HG03039 (cell line): ENCODE results near the gene TNNC2.
"Not testable (repeated sequence)": the region's sequence is repeated elsewhere in the genome, so short reads cannot be mapped to it uniquely, and the experiment has no call there.

ENCODE experiments used
- ATAC-seq: cut with Tn5 transposase; IDR thresholded peaks from one replicate; pipeline ENCODE4 v1.9.1; 2021; ENCODE audit warnings: mild to moderate bottlenecking, moderate library complexity; ENCODE audit not compliant: unreplicated experiment

TNNC2 gene

DNA sequence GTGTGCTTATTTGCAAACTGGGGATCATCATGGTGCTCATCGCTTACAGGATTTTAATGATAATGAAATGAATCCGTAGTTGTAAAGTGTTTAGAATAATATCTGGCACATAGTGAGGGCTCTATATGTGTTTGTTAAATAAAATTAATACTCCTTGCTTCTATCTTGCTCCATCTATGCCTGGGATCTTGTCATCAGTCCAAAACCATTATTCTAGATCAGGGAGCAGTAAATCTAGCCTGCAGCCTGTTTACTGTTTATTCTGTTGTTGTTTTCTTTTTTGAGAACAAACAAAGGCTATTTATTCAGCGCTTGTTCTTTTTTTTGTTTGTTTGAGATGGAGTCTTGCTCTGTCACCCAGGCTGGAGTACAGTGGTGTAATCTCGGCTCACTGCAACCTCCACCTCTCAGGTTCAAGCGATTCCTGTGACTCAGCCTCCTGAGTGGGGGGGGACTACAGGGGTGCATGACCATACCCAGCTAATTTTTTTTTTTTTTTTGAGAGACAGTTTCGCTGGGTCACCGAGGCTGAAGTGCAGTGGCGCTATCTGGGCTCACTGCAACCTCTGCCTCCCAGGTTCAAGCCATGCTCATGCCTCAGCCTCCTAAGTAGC is 22.0 kb upstream of the TNNC2 start:
- no peak for ATAC-seq

GRCh38 chr20:45848421-45848820 is 21.3 kb upstream of the TNNC2 start:
- ATAC-seq, result no peak

- no peak for ATAC-seq
Observed at GRCh38 chr20:45845452-45845851, 18.3 kb upstream of the TNNC2 start.

GRCh38 chr20:45843506-45843905 is 16.4 kb upstream of the TNNC2 start:
- ATAC-seq, result no peak

DNA sequence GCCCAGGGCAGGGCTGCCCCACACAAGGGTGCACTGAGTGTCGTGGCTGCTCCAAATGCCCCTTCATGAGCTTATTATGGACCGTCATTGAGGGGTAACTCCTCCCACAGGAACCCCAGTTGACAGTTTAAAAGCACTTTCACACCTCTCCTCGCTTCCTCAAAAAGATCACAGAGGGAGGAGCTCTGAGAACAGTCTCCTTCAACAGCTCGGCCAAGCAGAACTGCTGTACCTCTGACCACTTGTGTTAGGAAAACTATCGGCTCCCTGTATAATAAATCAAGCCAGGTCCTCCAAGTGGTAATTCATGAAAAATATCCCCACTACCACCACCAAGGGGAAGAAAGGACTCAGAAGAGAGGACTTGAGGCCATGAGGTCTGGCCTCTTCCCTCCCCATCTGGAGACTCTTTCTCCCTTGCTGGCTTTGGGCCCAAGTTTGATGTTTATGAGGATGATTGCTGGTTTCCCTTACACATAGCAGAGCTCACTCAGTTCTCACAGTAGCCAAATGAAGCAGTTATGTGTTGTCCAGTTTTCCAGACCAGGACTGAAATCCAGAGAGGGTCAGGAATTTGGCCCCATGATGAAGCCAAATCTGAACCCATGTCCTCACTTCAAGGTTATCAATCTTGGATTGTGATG is 15.2 kb upstream of the TNNC2 start:
- no peak for ATAC-seq

DNA sequence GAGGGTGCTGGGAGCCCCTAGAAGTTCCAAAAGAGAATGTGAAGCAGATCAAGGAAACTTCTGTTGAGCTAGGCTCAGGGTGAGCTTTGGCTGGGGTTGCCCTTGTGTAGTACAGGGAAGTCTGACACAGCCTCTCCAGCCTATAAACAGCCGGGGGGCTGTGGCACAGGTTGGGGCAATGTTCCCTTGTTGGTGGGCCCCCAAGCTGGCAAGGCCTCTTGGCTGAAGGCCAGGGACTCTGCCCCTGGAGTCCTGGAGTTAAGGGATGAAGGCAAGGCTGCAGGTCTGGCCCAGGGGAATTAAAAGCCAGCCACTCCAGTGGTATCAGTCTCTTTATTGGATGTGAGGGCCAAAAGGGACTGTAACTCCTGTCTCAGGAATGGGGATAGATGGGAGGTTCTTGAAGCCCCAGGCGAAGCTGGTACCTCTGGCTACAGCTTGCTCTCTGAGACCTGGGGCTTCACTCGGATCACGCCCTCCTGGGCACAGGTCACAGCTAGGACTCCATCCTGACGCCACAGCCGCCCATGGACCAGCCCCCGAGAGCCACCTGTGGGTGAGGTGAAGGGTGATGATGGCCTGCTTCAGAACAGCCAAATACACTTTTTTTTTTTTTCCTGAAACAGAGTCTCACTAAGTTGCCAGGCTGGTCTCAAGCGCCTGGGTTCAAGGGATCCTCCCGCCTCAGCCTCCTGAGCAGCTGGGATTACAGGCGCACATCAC is 14.5 kb upstream of the TNNC2 start:
- no peak for ATAC-seq

GRCh38 chr20:45840700-45841198 is 13.6 kb upstream of the TNNC2 start:
- no peak for ATAC-seq

DNA sequence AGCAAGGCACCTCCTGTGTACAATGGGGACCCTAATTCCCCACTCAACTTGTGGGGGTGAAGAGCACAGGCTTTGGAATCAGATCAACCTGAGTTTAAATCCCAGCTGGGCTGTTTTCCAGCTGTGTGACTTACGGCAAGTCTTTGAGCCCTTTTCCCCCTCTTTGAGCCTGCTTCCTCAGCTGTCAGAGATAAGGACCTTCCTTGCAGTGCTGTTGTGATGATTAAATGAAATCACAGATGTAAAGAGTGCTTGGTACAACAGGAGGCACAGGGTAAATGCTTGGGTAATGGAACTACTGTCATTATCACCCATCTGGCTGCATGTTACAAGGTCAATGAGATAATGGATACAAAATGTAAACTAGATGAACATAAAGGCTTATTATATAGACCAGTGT is 9.7 kb upstream of the TNNC2 start:
- no peak for ATAC-seq

DNA sequence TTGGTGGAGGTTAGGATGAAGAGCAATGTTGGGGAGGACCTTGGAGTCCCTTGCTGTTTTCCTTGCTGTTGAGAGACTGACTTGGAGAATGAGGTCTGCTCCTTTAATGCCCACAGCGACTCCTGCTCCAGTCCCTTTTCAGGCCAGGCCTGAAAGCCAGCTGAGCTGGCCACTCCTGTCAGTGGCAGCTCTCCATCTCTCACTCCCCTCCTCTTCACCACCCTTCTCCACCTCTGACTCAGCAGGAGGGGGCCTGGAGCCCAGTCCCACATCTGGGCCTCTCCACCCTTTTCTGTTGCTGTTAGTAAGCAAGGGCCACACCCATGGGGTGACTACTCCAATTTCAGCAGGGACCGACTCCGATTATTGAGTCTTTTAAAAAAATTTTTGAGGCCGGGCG is 8.7 kb upstream of the TNNC2 start:
- no peak for ATAC-seq

DNA sequence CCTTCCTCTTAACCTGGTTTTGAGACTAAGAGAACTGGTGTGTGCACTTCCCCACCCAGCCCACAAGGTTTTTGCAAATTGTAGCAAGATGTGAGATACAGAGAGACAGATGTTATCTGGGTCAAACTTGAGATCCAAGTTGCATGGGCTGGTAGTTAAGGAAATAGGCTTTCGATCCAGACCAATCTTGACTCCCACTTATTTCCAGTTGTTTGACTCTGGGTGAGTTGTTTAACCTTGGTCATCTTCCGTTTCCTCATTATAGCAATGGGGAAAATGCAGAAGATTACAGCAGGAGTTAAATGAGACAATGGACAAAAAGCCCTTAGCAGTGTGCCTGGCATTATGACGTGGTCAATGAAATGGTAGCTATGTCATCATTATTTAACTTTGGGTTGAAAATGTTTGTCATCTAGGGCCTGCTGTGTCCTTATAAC is 8.2 kb upstream of the TNNC2 start:
- no peak for ATAC-seq

GRCh38 chr20:45834797-45835161 is 7.7 kb upstream of the TNNC2 start:
- ATAC-seq, result no peak

DNA sequence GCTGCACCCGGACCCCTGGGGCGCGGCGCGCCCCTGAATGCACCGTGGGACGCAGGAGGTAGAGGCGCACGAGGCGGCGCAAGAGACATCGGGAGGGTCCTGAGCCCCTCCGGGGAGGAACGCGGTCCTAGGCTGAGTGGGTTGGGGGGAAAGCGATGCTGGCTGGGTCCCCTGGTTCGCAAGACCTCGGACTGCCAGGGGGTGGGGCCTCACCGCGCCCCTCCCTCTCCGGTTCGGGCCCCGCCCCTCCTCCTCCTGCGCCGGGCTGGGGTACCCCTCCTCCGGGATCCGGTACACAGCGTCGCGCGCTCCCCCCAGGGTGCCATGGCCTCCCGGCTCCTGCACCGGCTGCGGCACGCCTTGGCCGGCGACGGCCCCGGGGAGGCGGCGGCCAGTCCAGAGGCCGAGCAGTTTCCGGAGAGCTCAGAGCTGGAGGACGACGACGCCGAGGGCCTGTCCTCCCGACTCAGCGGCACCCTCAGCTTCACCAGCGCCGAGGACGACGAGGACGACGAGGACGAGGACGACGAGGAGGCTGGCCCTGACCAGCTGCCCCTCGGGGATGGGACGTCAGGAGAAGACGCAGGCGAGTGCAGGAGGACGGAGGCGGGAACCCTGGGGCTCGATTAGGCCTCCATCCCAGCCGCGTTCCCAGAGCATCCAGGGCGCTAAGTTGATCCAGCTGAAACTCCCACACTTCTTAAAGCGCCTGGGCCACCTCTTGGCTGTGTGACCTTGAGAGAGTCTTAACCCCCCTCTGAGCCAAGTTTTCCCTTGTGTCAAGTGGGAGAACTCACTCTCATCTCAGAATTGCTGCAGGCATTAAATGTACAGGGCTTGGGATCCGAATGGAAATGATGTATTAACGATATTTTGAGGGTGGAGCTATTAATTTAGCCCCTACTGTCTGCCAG is 7.0 kb upstream of the TNNC2 start:
- no peak for ATAC-seq

DNA sequence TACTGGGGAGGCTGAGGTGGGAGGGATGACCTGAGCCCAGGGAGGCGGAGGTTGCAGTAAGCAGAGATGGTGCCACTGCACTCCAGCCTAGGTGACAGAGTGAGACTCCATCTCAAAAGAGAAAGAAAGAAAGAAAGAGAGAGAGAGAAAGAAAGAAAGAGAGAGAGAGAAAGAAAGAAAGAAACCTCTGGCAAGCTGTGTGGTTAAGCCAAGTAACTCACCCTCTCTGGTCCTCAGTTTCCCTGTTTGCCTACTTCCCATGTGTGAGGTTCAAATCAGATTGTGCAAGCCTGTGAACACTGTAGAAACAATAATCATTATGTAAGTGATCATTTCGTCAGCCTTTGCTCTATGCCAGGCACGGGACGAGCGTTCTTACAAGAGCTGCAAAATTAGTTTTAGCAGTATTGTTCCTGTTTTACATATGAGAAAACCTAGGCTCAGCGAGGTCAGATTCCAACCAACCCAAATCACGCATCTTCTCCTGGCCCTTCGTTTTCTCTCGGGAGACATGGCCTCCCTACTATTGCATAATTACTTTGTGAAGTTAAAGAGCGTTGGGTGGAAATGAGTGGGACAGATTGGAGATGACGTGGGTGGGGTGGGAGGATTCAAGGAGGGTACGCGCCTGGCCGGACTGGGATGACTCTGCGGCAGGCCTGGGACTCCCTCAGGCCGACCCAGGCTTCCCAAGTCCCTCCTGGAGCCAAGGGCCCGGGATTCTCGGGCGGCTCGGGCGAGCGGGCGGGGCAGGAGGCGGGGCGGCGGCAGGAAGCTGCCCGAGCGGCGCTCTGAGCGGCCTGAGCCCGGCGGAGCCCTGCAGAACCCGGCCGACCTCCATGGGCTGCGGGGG is 6.1 kb upstream of the TNNC2 start, which contains the start of gene SNX21:
Gene SNX21, plus strand, starts transcription at position 770 of the 853 bp plus-strand sequence. CDS start 121 bp downstream, outside the sequence.
- no peak for ATAC-seq

DNA sequence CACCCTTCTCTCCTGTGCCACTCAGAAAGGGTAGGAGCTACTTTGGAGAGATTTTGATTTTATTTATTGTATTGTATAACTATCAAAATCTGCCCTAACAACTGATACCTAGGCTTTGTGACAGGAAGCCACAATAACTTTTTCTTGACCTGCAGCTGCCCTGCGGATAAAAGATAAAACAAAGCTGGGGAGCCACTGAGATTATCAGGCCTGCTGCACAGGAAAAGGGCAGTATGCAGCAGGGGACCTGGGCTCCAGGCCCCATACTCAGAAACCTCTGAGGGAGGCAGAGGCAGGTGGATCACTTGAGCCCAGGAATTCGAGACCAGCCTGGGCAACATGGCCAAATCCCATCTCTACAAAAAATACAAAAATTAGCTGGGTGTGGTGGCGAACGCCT is 5.5 kb upstream of the TNNC2 start:
- ATAC-seq, result no peak

DNA sequence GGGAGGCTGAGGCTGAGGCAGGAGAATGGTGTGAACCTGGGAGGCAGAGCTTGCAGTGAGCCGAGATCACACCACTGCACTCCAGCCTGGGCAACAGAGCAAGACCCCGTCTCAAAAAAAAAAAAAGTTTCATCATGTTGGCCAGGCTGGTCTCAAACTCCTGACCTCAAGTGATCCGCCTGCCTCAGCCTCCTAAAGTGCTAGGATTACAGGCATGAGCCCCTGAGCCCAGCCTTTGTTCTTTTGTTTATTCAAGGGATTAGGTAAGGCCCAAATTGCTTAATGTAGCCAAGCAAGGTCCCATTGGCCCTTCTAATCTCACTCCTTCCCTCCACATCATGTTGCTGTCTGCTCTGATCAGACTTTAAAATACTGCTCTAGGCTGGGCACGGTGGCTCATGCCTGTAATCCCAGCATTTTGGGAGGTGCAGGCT is 2.6 kb upstream of the TNNC2 start:
- ATAC-seq, result not testable (repeated sequence)

DNA sequence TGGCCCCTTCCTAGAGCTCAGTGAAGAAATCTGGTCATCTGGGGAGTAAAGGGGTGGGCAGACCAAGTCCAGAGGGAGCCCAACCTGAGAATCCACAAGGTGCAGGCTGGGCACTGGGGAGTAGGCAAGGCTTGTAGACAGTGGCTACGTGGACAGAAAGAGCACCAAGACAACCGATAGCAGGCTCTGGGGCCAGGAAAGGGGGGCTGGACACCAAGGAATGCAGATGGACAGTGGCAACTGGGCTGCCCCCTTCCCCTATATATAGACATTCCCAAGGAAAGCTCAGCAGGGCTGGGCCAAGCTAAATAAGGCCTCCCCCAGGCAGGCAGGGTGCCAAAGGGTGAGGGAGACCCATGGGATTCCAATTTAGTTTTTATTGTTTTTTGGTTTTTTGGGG is 1.5 kb upstream of the TNNC2 start:
- ATAC-seq, result no peak

DNA sequence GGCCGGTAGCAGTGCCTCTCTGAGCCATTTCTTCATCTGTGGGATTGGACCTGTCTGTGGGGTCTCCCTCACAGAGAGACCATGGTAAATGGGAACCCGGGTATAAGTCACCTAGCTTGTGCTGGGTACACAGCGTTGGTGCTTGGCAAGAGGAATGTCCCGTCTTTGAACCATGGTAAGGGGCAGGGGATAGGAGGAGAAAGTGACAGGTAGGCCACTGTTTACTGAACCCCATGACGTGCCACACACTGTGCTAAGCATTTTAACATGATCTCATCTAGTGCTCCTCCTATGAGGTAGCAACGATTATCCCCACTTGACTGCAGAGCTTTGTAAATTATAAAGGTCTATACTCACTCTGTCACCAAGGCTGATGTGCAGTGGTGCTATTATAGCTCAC is 600 bp upstream of the TNNC2 start:
- no peak for ATAC-seq

DNA sequence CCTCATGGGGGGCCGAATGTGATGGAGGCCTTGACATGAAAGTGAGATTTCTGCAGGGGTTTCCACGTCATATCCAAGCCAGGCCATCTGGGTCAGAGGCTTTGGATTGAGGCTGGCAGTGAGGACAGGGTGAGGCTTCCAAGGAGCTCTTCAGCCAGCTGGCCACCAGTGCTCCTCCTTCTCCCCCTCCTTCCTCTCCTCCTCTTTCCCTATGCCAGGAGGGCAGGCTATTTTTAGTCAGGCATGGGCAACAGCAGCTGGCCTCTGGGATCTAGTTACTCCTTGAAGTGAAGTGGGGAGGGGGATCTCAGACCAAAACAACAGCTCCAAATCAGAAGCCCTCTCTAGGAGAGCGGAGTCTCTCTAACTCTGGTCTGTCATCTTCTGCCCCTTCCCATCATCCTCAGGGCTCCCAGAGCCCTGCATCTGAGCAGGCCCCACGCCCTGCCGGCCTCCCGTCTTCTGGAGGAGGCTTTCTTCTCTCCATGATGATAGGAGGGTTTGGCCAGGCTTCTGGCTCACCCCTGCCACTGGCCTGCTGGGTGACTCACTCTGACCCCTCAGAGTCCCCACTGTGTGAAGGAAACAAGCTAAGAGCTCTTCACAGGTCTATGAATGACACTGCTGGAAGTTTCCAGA is 612 bp downstream of the TNNC2 start:
- no peak for ATAC-seq
